LNCaP clone FGC (cell line): ENCODE results near the gene FGA.

Experiments used
- DNase-seq: peaks from one replicate; pipeline ENCODE4 v3.0.0-alpha.2; 2011; ENCODE audit warnings: low read depth
- H3K4me3 ChIP-seq: 2 replicates; pipeline ENCODE4 v1.5.1; 2011; ENCODE audit warnings: mild to moderate bottlenecking, low read depth, low read length, control low read depth
- TF ChIP-seq, protein P1 (sequence below): IDR thresholded peaks from 2 replicates; pipeline ENCODE4 v1.5.1; 2012; ENCODE audit warnings: mild to moderate bottlenecking; ENCODE audit not compliant: control insufficient read depth, insufficient read depth; ENCODE audit errors: extremely low read depth

Gene FGA

GRCh38 chr4:154590329-154591006, at the start of gene FGA:
FGA (minus strand) TSS chr4:154590742; CDS start chr4:154590687, 55 bp downstream.
- TF ChIP-seq, protein P1, sequence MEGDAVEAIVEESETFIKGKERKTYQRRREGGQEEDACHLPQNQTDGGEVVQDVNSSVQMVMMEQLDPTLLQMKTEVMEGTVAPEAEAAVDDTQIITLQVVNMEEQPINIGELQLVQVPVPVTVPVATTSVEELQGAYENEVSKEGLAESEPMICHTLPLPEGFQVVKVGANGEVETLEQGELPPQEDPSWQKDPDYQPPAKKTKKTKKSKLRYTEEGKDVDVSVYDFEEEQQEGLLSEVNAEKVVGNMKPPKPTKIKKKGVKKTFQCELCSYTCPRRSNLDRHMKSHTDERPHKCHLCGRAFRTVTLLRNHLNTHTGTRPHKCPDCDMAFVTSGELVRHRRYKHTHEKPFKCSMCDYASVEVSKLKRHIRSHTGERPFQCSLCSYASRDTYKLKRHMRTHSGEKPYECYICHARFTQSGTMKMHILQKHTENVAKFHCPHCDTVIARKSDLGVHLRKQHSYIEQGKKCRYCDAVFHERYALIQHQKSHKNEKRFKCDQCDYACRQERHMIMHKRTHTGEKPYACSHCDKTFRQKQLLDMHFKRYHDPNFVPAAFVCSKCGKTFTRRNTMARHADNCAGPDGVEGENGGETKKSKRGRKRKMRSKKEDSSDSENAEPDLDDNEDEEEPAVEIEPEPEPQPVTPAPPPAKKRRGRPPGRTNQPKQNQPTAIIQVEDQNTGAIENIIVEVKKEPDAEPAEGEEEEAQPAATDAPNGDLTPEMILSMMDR, result no peak
- no peak for DNase-seq
- H3K4me3 ChIP-seq, result no peak within 1 kb of the TSS

- TF ChIP-seq, protein P1, result no peak
Observed at GRCh38 chr4:154634058-154634457, 43.5 kb upstream of the FGA start.

GRCh38 chr4:154631828-154632227, 41.3 kb upstream of the FGA start:
- no peak for DNase-seq
- TF ChIP-seq, protein P1, result no peak
- H3K4me3 ChIP-seq, result no peak overlapping the region

More at GRCh38 chr4:154634058-154634457, 43.5 kb upstream of the FGA start:
- no peak overlapping the region for H3K4me3 ChIP-seq
- DNase-seq, result no peak

- TF ChIP-seq, protein P1, result no peak
- no peak for DNase-seq
Observed at GRCh38 chr4:154630324-154630723, 39.8 kb upstream of the FGA start.

DNA sequence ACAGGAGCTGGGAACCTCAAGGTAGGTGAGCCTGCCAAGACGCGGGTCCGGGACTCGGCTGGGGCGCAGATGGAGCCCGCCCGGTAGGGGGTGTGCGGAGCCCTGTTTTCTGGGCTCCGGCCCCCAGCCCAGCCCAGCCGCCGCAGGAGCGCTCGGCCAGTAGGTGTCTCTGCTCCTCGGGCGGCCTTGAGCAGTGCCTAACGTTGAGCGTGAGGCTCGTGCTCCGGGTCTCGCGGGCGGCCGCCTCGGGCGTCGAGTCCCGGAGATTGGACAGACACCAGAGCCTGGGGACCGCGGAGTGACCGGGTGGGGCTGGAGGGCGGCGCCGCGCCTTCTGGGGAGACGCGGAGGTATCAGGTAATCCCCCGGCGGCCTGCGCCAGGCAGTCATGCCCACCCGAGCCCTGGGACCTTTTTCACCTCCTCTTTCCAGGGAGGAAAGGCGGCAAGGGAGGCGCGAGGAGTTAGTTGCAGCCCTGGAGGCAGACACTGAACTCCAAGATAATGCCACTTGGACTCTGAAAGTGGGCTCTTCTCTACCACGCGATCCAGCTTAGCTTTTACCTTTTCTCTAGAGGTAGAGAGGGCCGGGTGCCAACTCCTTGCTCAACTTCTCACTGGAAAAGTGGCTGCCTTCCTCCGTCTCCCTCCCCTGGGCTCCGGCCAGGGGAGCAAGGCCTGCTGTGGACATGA, 36.4 kb upstream of the FGA start:
- TF ChIP-seq, protein P1, result peak; percentile 85
- DNase-seq, result no peak
- H3K4me3 ChIP-seq, result peak overlapping the region; percentile 24

More at GRCh38 chr4:154630324-154630723, 39.8 kb upstream of the FGA start:
- H3K4me3 ChIP-seq, result no peak overlapping the region

DNA sequence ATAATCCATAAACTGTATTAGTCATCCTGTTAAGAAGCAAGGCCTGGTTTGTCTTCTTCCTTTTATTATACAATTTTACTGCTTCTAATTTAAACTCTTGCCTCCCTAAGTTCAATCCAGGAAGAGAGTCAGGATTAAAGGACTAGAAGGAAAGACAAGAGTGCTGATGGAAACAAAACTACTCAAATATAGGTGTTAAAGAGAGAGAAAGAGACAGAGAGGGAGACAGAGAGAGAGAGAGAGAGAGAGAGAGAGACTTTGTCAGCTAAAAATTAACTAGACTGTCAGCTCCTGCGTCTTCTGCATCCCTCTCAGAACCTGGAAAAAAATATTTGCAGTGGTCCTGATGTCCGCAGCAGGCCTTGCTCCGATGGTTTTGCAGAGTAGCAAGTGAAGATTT, 35.4 kb upstream of the FGA start:
- no peak for DNase-seq
- H3K4me3 ChIP-seq, result no peak overlapping the region
- TF ChIP-seq, protein P1, result no peak

DNA sequence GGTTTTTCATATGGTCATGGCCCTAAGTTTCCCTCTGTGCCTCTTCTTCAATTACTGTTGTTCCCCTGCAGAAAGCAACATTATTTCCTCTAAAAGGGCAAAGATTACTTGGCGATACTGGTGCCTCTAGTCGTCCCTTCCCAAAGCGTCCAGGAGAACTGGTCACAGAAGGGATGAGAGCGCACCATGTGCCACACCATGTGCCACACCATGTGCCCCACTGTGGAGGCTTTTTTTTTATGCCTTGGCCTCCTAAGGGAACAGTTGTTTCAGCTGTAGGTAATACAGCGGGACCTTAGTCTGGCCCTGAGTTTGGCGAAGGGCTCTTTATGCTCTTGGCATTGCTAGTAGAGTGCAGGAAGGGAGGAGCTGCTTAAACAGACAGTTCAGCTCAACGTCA, 33.5 kb upstream of the FGA start:
- no peak for DNase-seq
- TF ChIP-seq, protein P1, result no peak
- no peak overlapping the region for H3K4me3 ChIP-seq
